Jurkat, Clone E6-1 (cell line): ENCODE results near the gene UNC13B.
"Not testable (repeated sequence)": the region's sequence is repeated elsewhere in the genome, so short reads cannot be mapped to it uniquely, and the experiment has no call there.

Source experiments
- DNase-seq: peaks from one replicate; pipeline ENCODE4 v3.0.0-alpha.2; 2011; ENCODE audit warnings: low read depth, low spot score
- H3K4me3 ChIP-seq: 2 replicates; pipeline ENCODE4 v1.5.1; 2011; ENCODE audit warnings: mild to moderate bottlenecking, low read length, control low read depth, moderate library complexity

UNC13B gene

GRCh38 chr9:35397923-35398322 lies 236.1 kb downstream of the UNC13B start:
- DNase-seq, result no peak
- no peak overlapping the region for H3K4me3 ChIP-seq

- no peak for DNase-seq
- no peak overlapping the region for H3K4me3 ChIP-seq
Measured at GRCh38 chr9:35398651-35399335, 237.0 kb downstream of the UNC13B start.

DNA sequence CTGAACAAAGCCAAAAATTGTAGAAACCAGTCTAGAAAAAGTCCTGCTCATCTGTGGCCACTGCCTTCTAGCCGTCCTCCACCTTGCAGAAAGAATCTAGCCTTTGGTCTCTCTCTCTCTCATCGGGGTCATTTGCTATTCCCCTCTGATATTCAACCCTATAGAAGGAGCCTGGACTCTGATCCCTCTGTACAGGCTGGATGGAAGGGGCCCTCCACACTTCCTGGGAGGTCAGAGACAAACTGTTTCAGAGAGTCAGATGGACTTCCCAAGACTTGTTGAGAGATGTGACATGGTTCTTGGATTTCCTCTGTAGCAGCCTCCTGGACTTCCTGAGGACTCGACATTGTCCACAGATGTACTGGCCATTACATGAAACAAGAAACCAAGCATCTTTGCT lies 243.1 kb downstream of the UNC13B start:
- DNase-seq, result no peak
- H3K4me3 ChIP-seq, result no peak overlapping the region

DNA sequence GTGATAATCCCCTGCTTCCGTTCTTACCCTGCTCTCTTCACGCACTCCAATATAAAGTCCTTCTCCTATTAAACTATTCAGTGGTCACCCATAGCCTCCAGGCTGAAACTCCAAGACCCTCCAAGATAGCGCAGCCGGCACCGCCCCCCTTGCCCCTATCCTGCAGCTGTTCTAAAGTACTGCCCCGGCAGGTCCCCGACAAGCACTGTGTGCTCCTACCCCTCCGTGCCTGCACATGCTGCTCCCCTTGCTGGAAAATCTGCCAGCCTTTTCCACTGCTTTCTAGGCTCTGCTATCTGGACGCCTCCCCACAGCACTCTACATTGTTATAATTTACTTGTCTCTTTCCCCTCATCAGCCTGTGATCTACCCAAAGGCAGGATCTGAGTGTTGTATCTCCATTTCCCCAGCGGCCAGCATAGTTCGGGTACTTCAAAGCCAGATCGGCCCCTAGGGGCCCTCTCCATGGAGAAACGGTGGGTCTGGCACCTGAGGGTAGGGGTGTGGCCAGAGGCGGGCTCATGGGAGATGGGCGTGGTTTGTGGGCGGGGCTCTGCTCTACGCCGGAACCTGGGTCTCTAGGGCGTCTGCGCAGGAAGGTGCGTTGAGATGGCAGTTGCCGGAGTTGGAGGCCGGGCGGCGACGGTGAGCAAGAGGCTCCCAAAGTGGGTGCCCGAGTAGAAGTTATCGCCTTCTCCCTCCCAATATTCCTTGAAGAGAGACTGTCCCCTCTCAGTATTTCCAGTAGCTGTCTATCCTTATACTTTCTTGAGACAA lies 244.6 kb downstream of the UNC13B start:
- H3K4me3 ChIP-seq, result no peak overlapping the region
- no peak for DNase-seq

GRCh38 chr9:35407846-35408245 lies 246.0 kb downstream of the UNC13B start:
- no peak for DNase-seq
- no peak overlapping the region for H3K4me3 ChIP-seq

- H3K4me3 ChIP-seq, DNase-seq: not testable (repeated sequence)
Measured at GRCh38 chr9:35409434-35409833, 247.6 kb downstream of the UNC13B start.

DNA sequence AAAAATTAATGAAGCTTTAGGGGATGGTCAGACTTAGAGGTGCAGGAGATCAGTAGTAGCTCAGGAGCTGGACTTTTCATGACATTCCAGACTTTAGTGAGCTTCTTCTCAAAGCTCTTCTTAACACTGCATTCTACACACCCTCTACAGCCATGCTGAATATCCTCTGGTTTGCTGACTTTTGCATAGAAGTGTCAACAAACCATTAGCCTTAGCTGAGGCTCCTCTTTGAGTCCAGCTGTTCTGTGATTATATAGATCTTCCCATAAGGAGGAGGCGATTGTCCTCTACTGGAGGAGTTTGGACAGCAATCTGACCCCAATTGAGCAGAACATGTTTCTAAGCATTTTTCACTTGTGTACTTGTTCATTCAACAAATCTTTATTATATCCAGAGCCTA lies 253.1 kb downstream of the UNC13B start:
- DNase-seq, result no peak
- no peak overlapping the region for H3K4me3 ChIP-seq

DNA sequence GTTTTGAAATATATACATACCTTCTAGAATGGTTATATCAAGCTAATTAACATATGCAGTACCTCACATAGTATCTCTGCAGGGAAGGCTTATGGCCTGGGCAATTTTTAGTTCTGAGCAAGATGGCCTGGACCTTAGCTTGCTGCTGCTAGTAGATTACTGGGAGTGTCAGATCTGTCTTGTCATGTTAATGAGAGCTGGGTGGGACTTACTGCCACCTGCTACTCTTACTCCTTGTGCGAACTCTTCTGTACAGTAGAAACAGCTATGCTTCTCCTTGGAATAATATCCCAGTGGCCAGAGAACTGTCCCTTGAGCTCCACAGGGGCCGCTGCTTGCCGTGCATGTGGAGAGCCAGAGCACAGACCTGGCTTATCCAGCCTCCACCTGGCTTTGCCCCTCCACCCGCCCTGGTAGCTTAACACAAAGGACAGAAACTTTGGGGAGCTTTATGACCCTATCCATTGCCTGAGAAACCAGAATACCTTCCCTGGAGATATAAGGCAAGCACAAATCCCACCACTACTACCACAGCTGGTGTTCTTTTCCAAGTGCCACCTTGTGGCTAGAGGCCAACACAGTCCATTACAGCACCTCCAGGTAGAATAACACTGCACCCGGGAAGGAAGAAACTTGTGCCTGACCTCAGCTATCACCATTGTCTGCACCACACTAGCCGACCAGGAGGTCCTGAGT lies 253.7 kb downstream of the UNC13B start:
- no peak overlapping the region for H3K4me3 ChIP-seq
- DNase-seq, result peak; percentile 18

DNA sequence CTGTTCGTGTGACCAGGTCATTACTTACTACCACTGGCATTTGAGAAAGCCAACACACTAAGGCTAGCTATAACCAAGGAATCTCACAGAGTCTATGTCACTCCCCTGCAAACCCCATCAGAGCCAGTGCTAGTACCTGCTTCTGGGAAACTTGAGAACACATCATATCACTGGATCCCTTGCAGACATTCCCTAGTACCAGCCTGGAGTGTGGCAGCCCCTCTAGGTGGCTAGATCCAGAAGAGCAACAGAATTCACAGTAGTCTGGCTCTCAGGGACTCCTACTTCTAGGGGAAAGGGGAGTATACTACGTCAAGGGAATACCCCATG lies 254.3 kb downstream of the UNC13B start:
- no peak for DNase-seq
- no peak overlapping the region for H3K4me3 ChIP-seq

DNA sequence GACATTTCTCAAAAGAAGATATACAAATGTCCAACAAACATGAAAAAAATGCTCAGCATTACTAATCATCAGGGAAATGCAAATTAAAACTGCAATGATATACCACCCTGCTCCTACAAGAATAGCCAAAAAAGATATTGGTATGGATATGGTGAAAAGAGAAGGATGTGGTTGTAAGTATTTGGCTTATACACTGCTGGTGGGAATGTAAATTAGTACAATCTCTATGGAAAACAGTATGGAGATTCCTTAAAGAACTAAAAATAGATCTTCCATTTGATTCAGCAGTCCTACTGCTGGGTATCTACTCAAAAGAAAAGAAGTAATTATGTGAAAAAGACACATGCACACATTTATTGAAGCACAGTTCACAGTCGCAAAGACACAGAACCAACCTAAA lies 260.5 kb downstream of the UNC13B start:
- H3K4me3 ChIP-seq, result no peak overlapping the region
- no peak for DNase-seq

- no peak overlapping the region for H3K4me3 ChIP-seq
- DNase-seq, result no peak
Measured at GRCh38 chr9:35422753-35423152, 260.9 kb downstream of the UNC13B start.

DNA sequence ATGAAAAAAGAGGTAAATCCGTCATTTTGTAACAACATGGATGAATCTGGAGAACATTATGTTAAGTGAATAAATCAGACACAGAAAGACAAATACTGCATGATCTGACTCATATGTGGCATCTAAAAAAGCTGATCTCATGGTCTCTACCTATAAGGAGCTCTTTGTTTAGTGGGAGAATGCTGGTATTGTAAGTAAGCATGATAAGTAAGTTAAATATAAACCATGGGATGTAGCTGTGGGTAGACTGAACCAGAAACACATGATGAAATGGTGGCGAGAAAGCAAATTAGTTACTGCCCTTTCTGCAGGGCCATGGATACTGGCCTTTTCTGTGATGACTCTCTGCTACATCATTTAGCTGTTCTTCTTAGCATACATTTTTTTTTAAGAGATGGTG lies 261.7 kb downstream of the UNC13B start:
- H3K4me3 ChIP-seq, result no peak overlapping the region
- DNase-seq, result no peak

- no peak overlapping the region for H3K4me3 ChIP-seq
- DNase-seq, result no peak
Measured at GRCh38 chr9:35424356-35425352, 262.8 kb downstream of the UNC13B start.

- no peak overlapping the region for H3K4me3 ChIP-seq
- no peak for DNase-seq
Measured at GRCh38 chr9:35426627-35427026, 264.8 kb downstream of the UNC13B start.

- H3K4me3 ChIP-seq, result no peak overlapping the region
- no peak for DNase-seq
Measured at GRCh38 chr9:35431467-35431866, 269.7 kb downstream of the UNC13B start.

- no peak overlapping the region for H3K4me3 ChIP-seq
- DNase-seq, result no peak
Measured at GRCh38 chr9:35432076-35432475, 270.3 kb downstream of the UNC13B start.

DNA sequence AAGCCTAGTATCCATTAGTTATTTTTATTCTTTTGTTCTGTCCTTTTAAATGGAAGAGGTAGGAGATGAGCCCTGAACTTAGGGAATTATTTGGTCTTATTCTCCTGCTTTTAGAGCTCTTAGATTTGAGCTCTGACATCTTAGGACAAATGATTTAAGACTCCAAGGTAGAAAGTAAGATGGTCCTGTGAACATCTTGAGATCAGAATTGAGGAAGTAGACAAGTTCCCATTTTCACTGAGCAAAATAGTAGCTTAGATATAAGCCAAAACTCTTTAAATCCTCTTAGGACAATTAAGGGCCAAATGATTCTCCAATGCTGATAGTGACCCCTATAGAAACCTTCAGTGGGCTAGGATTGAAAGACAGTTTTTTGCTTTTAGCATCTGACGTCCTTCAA lies 275.1 kb downstream of the UNC13B start:
- no peak overlapping the region for H3K4me3 ChIP-seq
- DNase-seq, result no peak

GRCh38 chr9:35446012-35446411 lies 284.2 kb downstream of the UNC13B start:
- no peak for DNase-seq
- no peak overlapping the region for H3K4me3 ChIP-seq

- H3K4me3 ChIP-seq, result no peak overlapping the region
- DNase-seq, result no peak
Measured at GRCh38 chr9:35448496-35448895, 286.7 kb downstream of the UNC13B start.
